ENCODE results near the gene SET.

DNA sequence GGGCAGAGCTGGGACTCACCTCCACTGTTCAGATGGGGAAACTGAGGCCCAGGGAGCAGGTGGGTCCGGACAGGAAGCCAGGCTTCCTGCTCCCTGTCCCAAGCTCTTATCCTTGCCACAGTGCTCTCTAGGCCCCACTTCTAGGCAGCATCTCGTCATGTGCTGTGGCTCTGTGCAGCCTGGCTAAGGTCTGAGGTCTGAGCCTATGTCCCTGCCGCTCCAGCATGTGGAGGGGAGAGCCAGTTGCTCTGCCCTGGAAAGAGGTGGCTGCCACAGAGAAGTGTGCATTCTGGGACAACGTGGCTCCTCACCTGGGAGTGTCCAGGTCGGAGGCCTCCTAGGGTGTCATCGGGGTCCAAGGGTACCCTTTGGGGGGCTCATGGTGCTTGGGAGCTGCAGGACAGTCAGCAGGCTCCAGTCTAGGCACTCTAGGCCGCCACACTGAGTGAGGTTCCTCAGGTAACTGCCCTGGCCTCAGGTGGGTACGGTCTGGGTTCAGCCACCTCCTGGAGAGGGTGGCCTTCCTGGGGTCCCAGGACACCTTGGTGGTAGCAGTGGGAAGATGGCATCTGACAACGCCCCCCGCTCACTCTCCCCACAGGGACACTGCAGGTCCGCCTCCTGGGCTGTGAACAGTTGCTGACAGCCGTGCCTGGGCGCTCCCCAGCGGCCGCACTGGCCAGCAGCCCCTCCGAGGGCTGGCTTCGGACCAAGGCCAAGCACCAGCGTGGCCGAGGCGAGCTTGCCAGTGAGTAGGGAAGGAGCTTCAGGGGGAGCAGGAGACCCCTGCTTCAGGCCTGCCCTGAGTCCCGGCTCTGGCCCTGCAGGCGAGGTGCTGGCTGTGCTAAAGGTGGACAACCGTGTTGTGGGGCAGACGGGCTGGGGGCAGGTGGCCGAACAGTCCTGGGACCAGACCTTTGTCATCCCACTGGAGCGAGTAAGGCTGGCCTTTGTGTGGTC is 23.7 kb downstream of the SET start:
- no peak for TF ChIP-seq POLR2AphosphoS5 (IDR thresholded peaks at IDR 0.05; ENCODE audit: low read depth)
- TF ChIP-seq CTCF (conservative IDR thresholded peaks at IDR 0.05; ENCODE audit: low read depth in 2 of 2) = peak in 1 of 2 experiments; percentile 31; a peak in 2 of 4 replicates
- no peak for TF ChIP-seq EZH2 (IDR thresholded peaks at IDR 0.05; ENCODE audit: low read depth, unreplicated experiment)
- no peak for TF ChIP-seq EZH2phosphoT487 (IDR thresholded peaks at IDR 0.05; ENCODE audit: unreplicated experiment)
- no peak for TF ChIP-seq REST (IDR thresholded peaks at IDR 0.05; ENCODE audit: unreplicated experiment)
- no peak for TF ChIP-seq JUNB (IDR thresholded peaks at IDR 0.05; ENCODE audit: unreplicated experiment)
- no peak for TF ChIP-seq CREB1 (CRISPR knock-in tag; IDR thresholded peaks at IDR 0.05; ENCODE audit: low read depth)
- TF ChIP-seq, protein P1, sequence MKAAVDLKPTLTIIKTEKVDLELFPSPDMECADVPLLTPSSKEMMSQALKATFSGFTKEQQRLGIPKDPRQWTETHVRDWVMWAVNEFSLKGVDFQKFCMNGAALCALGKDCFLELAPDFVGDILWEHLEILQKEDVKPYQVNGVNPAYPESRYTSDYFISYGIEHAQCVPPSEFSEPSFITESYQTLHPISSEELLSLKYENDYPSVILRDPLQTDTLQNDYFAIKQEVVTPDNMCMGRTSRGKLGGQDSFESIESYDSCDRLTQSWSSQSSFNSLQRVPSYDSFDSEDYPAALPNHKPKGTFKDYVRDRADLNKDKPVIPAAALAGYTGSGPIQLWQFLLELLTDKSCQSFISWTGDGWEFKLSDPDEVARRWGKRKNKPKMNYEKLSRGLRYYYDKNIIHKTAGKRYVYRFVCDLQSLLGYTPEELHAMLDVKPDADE (IDR thresholded peaks at IDR 0.05) = no peak
- TF ChIP-seq ZNF114 (CRISPR knock-in tag; IDR thresholded peaks at IDR 0.05) = no peak
- no peak for TF ChIP-seq NANOG (IDR thresholded peaks at IDR 0.05; ENCODE audit: borderline replicate concordance)

Measured in GM23338 (cell line).